A673 (cell line): ENCODE results near the gene C20orf204. TPM values are rescaled to one million over a fixed set of nuclear protein-coding genes. Genes with fewer than 3 reads are reported as not detected.
"Not testable (repeated sequence)": the region's sequence is repeated elsewhere in the genome, so short reads cannot be mapped to it uniquely, and the experiment has no call there.

Experiments
- BruUV-seq: library from RNA; stranded (reverse); fragments of 400-500 nt; replicated peaks from 2 replicates; lab custom pipeline; 2021; lab: Mats Ljungman, UMichigan
- CTCF ChIA-PET: fragments of 300-600 bp; sonication (Branson Sonifier 250); formaldehyde crosslinking; loops from one replicate; lab custom pipeline; 2022; ENCODE audit warnings: antibody characterized with exemption; lab: Charles Lee
- POLR2A ChIA-PET: fragments of 300-600 bp; sonication (Branson Sonifier 250); formaldehyde crosslinking; loops from one replicate; lab custom pipeline; 2022; ENCODE audit warnings: antibody characterized with exemption; ENCODE audit not compliant: low non-redundant PET; lab: Charles Lee
- DNase-seq: peaks from one replicate; pipeline ENCODE4 v3.0.0-alpha.2; 2015; ENCODE audit warnings: low spot score
- H3K27ac ChIP-seq: fragments of 200-600 bp; sonication (generic); 2 replicates; pipeline ENCODE4 v1.5.1; 2016; ENCODE audit warnings: mixed run types, low read depth, mild to moderate bottlenecking, mixed read lengths, antibody characterized with exemption, low read length; ENCODE audit not compliant: poor library complexity, severe bottlenecking
- H3K27me3 ChIP-seq: fragments of 200-600 bp; sonication (generic); replicated peaks from 2 replicates; pipeline ENCODE4 v1.6.1; 2017; ENCODE audit warnings: mixed run types, low read depth, mild to moderate bottlenecking, mixed read lengths, antibody characterized with exemption, low read length; ENCODE audit not compliant: insufficient read depth, poor library complexity
- H3K36me3 ChIP-seq: fragments of 200-600 bp; sonication (generic); 2 replicates; pipeline ENCODE4 v1.6.1; 2016; ENCODE audit warnings: mixed run types, mild to moderate bottlenecking, mixed read lengths, antibody characterized with exemption, low read length; ENCODE audit not compliant: insufficient read depth, poor library complexity, severe bottlenecking
- H3K4me1 ChIP-seq: fragments of 200-600 bp; sonication (generic); 2 replicates; pipeline ENCODE4 v1.6.1; 2017; ENCODE audit warnings: mixed run types, mild to moderate bottlenecking, mixed read lengths, antibody characterized with exemption, low read length; ENCODE audit not compliant: insufficient read depth, poor library complexity, severe bottlenecking
- H3K4me3 ChIP-seq: fragments of 200-600 bp; sonication (generic); 2 replicates; pipeline ENCODE4 v1.5.1; 2016; ENCODE audit warnings: low read depth, mixed run types, mild to moderate bottlenecking, mixed read lengths, low read length; ENCODE audit not compliant: poor library complexity, severe bottlenecking
- H3K9me3 ChIP-seq: fragments of 200-600 bp; sonication (generic); 2 replicates; pipeline ENCODE4 v1.6.1; 2016; ENCODE audit warnings: mixed run types, low read depth, mild to moderate bottlenecking, mixed read lengths, antibody characterized with exemption, low read length; ENCODE audit not compliant: poor library complexity, severe bottlenecking
- CTCF ChIP-seq: fragments of 300-800, 200-600 bp; sonication (generic); conservative IDR thresholded peaks from 2 replicates; pipeline ENCODE4 v1.5.1; 2017; ENCODE audit warnings: low read depth, mild to moderate bottlenecking, antibody characterized with exemption, low read length, moderate library complexity, mixed read lengths
- EZH2 ChIP-seq: fragments of 200-600 bp; sonication (generic); IDR thresholded peaks from 2 replicates; pipeline ENCODE4 v1.6.1; 2017; ENCODE audit warnings: borderline replicate concordance, low read depth, mild to moderate bottlenecking, mixed read lengths, antibody characterized with exemption, low read length; ENCODE audit not compliant: poor library complexity, severe bottlenecking
- intact Hi-C: fragments of 100-400 bp; cut with micrococcal nuclease; formaldehyde crosslinking; loops from one replicate; pipeline ENCODE4 v1.10.0; 2022; ENCODE audit not compliant: unreplicated experiment
- total RNA-seq: library from RNA; stranded (reverse); gene quantifications from 2 replicates; pipeline ENCODE4 v1.2.3, GENCODE V29; 2021

Gene C20orf204
- total RNA-seq, 1 experiment from 2014 or later: 2.5 TPM

GRCh38 chr20:64011366-64011779 is 24.6 kb upstream of the C20orf204 start:
- intact Hi-C loops: no loop called here
- no TSS peak for BruUV-seq
- POLR2A ChIA-PET: no interaction called here
- Histone ChIP-seq H3K27me3 (no peaks in the 10 kb centered on the region), H3K4me1 (no peaks in the 10 kb centered on the region), H3K9me3 (no peaks in the 10 kb centered on the region), H3K27ac (no peak overlapping the region), H3K4me3 (no peak overlapping the region), H3K36me3 (peaks cover 44% of the 10 kb centered on the region)
- TF ChIP-seq EZH2 (no peak), CTCF (no peak)
- no peak for DNase-seq
- CTCF ChIA-PET: no interaction called here

- H3K27ac ChIP-seq, H3K27me3 ChIP-seq, H3K9me3 ChIP-seq, intact Hi-C loops, POLR2A ChIA-PET, DNase-seq, CTCF ChIA-PET, H3K4me1 ChIP-seq, H3K4me3 ChIP-seq, BruUV-seq: not testable (repeated sequence)
- peaks cover 50% of the 10 kb centered on the region for H3K36me3 ChIP-seq
These were observed 23.4 kb upstream of the C20orf204 start for GRCh38 chr20:64012385-64013154.

GRCh38 chr20:64015635-64016034 is 20.3 kb upstream of the C20orf204 start:
- H3K4me1 ChIP-seq: no peaks in the 10 kb centered on the region
- POLR2A ChIA-PET: no interaction called here
- peaks cover 54% of the 10 kb centered on the region for H3K36me3 ChIP-seq
- H3K4me3 ChIP-seq: no peak overlapping the region
- no peaks in the 10 kb centered on the region for H3K9me3 ChIP-seq
- no peaks in the 10 kb centered on the region for H3K27me3 ChIP-seq
- CTCF ChIA-PET: no interaction called here
- TF ChIP-seq EZH2 (no peak), CTCF (no peak)
- BruUV-seq: no TSS peak
- intact Hi-C loops: no loop called here
- no peak overlapping the region for H3K27ac ChIP-seq
- no peak for DNase-seq
